Sciatic nerve (tissue), 2 donors: ENCODE measurements around the gene SUMF2. TPM values are rescaled to one million over a fixed set of nuclear protein-coding genes. Genes with fewer than 3 reads are reported as not detected.
"Not testable (repeated sequence)": the region's sequence is repeated elsewhere in the genome, so short reads cannot be mapped to it uniquely, and the experiment has no call there.

Experiments used
- ATAC-seq: fragments of 200-7000 bp; cut with Tn5 transposase; one replicate; pipeline ENCODE4 v1.9.1; 2020; ENCODE audit warnings: mild to moderate bottlenecking, moderate library complexity
- DNase-seq: peaks from one replicate; pipeline ENCODE4 v3.0.0-alpha.2; 2020; ENCODE audit warnings: low spot score
- intact Hi-C: fragments of 100-400 bp; cut with DNase I; formaldehyde crosslinking; loops from one replicate; pipeline ENCODE4 v1.14.2; 2022
- total RNA-seq: library from RNA; stranded (reverse); fragmentation: NEBNext Ultra II Directional; extraction: Animal tissue kit (Norgen Biotek cat#: 25700); gene quantifications from one replicate; pipeline ENCODE4 v1.2.1, GENCODE V29; 2021
- donor health status: DM: no; HTN: no; CAD: no.
- donor health status: DM: no; HTN: no; CAD: no.

SUMF2 gene
- total RNA-seq, 1 donor from 2014 or later, result 86.4 TPM

DNA sequence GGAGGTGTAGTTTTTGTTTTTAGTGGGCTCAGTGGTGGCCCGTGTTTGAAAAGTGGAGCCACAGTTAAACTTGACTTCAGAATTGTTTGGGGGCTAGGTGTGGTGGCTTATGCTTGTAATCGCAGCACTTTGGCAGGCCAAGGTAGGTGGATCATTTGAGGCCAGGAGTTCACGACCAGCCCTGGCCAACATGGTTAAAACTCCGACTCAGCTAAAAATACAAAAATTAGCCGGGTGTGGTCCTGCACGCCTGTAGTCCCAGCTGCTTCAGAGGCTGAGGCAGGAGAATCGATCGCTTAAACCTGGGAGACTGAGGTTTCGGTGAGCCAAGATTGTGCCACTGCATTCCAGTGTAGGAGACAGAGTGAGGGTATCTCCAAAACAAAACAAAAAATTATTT lies 10.7 kb upstream of the SUMF2 start:
- ATAC-seq, result no peak
- intact Hi-C loops, result no loop called here
- DNase-seq, result peak; percentile 21

DNA sequence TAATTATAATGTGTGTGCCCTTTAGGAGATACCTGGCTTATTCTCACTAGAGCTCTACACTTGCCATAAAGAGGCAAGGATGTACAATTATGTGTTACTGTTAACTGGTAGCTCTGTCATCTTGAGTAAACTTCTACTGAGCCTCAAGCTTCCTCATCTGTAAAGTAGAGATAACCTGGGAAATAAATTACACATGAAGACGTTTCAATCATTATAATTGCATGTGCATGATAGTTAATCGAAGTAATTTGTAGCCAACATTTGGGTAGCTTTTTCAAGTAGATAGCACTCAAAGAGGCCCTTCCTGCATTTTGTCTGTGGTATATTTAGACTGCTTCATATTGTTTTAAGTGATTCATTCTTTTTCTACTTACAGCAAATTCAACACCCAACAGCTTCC lies 10.1 kb upstream of the SUMF2 start:
- intact Hi-C loops, result no loop called here
- ATAC-seq (no peak), DNase-seq (no peak)

DNA sequence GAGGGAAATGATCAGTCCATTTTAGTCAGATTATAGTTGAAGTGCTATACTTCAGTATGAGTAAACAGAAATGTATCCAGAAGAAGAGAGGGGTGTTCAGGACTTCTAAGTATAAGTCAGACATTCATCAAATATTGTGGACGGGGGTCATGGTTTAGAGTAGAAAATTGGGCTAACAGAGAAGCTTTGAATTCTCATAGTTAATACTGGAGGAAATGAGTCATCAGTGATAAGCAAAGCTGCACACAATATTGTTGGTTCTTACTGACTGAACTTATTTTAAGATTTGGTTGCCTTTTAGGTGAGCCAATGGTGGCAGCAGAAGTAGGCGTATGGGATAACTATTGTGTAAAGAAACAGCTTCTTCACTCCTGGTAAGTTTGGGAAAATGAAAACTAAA lies 1.7 kb upstream of the SUMF2 start:
- DNase-seq (no peak), ATAC-seq (no peak)
- intact Hi-C loops, result no loop called here

DNA sequence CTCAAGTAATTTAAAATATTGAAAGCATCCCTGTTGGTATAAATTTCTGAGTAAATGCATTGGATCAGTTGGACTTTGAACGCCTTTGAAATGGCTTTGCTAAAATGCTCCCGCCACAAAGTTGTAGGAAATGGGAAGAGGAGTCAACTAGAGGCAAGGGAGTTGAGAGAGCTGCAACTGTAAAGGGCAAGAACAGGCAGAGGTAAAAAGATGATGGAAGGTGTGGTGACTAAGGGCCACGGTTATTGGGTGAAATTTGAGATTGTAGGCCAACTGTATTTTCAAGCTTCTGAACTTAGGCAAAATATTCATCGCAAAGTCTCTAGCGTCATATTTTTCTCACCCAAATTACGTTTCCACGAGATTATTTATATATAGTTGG lies 595 bp upstream of the SUMF2 start:
- ATAC-seq (no peak), DNase-seq (peak; percentile 4)
- intact Hi-C loops, result no loop called here

DNA sequence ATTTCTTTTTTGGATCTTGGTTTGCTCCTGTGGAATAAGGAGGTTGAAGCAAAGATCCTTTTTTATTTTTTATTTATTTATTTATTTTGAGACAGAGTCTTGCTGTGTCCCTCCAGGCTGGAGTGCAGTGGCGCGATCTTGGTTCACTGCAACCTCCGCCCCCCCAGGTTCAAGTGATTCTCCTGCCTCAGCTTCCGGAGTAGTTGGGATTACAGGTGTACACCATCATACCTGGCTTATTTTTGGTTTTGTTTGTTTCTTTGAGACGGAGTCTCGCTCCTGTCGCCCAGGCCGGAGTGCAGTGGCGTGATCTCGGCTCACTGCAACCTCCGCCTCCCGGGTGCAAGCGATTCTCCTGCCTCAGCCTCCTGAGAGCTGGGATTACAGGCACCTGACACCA lies 2.3 kb downstream of the SUMF2 start:
- intact Hi-C loops, ATAC-seq: not testable (repeated sequence)
- DNase-seq, result peak; percentile 49

DNA sequence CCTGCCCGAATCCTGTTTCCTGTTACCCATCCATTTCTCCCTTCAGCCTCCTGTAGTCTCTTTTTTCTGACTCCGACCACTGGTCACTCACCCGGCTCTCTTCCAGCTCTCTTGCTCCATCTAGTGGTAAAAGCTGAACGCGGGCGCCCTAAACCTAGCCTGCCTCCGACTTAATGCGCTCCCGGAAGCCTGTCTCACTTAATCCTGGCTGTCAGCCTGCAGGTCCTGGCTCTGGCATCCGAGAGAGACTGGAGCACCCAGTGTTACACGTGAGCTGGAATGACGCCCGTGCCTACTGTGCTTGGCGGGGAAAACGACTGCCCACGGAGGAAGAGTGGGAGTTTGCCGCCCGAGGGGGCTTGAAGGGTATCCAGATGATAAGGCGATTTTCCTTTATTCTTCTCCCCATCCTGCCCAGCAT lies 10.3 kb downstream of the SUMF2 start:
- DNase-seq, result peak; percentile 89
- intact Hi-C loops, result loop anchor here (10.0 kb wide), 2 partner anchors 70 to 430 kb away; no protein-coding TSS in a partner anchor

DNA sequence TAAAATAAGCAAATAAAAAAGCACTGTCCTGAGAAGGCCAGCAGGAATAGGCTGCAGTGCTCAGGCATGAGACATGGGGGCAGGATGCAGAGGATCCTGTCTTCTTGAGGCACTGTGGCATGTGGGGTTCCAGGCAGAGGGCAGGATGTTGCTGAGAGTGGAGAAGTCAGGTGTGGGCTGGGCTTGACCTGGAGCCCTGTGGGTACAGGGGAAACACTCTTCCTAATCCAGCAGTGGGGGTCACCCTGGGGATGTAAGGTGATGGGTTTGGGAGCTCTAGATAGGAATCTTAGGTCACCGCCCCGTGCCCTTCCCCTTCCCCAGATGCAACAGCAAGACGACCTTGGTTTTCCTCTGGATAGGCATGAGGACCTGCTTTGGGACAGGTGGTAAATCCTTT lies 13.6 kb downstream of the SUMF2 start:
- intact Hi-C loops, result loop anchor here (10.0 kb wide), 2 partner anchors 73 to 433 kb away; no protein-coding TSS in a partner anchor
- DNase-seq (peak; percentile 50), ATAC-seq (no peak)

More for the DNA sequence above, 10.3 kb downstream of the SUMF2 start:
- peak; percentile 93 for ATAC-seq

DNA sequence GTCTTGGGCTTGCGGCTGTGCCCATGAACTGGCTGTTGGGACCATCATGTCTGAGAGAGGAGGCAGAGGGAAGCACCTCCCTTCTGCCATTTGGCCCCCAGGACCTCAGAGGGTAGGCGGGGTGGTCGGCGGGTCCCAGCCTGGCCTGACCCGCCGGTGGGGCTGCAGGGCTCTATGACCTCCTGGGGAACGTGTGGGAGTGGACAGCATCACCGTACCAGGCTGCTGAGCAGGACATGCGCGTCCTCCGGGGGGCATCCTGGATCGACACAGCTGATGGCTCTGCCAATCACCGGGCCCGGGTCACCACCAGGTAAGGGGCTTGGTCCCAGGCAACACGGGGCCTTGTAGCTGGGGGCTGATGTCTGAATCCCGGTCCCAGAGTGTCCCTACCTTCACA lies 14.1 kb downstream of the SUMF2 start:
- intact Hi-C loops, result loop anchor here (10.0 kb wide), 2 partner anchors 73 to 433 kb away; no protein-coding TSS in a partner anchor
- DNase-seq, result peak; percentile 50
- no peak for ATAC-seq

DNA sequence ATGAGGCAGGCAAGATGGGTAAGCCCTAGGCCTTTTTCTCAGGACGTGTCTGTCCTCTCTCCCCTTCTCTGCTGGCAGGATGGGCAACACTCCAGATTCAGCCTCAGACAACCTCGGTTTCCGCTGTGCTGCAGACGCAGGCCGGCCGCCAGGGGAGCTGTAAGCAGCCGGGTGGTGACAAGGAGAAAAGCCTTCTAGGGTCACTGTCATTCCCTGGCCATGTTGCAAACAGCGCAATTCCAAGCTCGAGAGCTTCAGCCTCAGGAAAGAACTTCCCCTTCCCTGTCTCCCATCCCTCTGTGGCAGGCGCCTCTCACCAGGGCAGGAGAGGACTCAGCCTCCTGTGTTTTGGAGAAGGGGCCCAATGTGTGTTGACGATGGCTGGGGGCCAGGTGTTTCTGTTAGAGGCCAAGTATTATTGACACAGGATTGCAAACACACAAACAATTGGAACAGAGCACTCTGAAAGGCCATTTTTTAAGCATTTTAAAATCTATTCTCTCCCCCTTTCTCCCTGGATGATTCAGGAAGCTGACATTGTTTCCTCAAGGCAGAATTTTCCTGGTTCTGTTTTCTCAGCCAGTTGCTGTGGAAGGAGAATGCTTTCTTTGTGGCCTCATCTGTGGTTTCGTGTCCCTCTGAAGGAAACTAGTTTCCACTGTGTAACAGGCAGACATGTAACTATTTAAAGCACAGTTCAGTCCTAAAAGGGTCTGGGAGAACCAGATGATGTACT lies 15.5 kb downstream of the SUMF2 start:
- intact Hi-C loops, result loop anchor here (1.0 to 10.0 kb wide), 3 partner anchors 27 to 435 kb away; partner anchors contain the start of gene CHCHD2
- DNase-seq (peak; percentile 83), ATAC-seq (peak; percentile 85)

DNA sequence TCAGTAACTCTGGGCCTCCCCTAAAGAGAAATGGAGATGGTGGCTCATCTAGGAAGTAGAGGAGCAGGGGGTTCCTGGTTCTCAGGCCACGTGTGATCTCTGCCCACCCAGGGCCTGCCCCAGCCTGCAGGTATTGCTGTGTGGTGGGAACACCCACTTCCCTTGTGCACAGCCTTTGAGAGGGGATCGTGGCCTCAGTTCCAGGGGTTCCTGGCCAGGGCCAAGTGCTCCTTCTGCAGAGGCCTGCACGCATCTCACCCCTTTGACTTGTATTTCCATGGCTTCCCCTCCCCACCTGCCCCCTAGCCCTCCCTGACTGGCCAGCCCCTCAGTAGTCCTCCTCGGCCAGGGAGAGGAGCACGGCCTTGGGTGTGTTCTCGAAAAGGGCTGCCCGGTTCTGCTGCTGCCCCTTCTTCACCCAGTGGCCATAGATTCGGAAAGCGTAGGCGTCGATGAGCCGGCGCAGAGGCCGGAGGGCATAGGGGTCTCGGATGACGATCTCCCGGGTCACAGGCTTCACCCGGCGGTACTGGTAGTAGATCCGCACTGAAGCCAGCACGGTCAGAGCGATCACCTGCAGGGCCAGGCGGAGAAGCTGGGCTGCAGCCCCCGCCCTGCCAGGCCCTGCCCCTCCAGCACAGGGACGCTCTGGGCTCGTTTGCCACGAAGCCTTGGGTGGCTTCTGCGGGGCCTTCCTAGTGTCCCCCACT lies 16.8 kb downstream of the SUMF2 start:
- DNase-seq, ATAC-seq: not testable (repeated sequence)
- intact Hi-C loops, result loop anchor here (1.0 kb wide), 1 partner anchor 25 kb away; the partner anchor contains the start of gene CHCHD2

DNA sequence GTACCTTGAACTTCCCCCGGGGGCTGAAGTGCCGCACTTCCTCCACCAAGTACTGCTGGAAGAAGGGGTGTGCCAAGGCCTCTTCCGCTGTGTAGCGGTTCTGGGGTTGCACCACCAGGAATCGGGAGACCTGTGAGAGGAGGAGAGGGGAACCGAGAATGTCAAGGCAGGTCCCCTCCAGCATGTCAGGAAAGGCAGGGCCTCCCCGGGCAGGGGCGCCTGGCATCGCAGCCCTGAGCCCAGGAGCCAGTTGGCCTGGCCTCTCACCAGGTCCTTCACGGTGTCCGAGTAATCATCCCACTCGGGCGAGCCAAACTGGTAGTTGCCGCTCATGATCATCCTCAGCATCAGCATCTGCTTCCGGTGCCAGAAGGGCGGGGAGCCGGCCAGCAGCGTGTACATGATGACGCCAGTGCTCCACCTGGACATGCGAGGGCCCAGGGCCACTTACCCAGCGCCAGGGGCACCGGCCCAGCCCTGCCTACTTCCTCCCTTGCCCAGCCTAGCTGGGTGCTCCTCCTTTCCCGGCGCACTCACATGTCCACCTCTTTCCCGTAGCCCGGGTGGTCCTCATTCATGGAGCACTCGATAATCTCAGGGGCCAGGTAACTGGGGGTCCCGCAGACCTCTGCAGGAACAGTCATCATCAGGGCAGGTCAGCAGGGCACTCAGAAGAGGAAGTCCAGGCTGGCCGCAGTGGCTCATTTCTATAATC lies 17.7 kb downstream of the SUMF2 start:
- ATAC-seq (no peak), DNase-seq (no peak)
- intact Hi-C loops, result no loop called here

DNA sequence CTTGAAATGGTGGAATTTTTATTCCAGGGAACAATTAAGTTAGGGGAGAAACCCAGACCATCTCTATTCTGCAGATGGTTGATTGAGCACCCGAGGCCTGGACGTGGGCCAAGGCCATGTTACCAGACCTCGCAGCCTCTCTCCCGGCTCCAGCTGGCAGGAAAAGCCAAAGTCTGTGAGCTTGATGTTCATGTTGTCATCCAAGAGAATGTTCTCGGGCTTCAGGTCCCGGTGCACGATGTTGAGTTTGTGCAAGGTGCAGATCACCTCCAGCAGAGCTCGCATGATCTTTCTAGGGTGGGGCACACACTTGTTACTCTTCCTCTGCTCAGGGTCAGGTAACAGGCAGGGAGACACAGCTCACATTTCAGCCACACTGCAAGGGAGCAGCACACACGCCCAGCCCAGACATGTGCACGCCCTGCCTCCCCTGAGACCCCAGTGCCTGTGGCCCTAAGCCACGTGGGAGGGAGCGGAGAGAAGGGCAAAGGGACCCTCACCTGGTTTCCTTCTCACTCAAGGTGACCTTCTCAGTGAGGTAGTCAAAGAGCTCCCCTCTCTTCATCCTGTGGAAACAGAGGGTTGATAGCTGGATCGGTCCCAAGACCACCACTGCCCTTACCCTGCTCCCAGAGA lies 19.2 kb downstream of the SUMF2 start:
- ATAC-seq (no peak), DNase-seq (no peak)
- intact Hi-C loops, result no loop called here

DNA sequence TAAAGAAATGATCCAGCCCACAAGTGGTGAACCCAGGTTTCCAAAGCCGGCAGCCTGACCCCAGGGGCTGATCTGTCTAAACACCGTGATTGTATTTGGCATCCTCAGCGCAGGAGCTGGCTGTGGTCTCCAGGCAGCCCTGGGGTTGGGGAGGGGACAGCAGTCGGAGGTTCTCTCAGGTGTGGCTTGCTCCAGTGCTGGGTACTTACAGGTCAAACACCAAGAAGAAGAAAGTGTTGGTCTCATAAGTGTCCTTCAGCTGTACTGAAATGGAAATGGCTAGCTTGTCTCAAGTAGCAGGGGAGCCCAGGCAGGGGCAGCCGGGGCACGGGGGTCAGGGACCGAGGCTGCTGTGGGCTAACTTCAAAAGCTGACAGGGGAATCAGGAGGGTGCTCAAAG lies 22.7 kb downstream of the SUMF2 start:
- intact Hi-C loops, result no loop called here

DNA sequence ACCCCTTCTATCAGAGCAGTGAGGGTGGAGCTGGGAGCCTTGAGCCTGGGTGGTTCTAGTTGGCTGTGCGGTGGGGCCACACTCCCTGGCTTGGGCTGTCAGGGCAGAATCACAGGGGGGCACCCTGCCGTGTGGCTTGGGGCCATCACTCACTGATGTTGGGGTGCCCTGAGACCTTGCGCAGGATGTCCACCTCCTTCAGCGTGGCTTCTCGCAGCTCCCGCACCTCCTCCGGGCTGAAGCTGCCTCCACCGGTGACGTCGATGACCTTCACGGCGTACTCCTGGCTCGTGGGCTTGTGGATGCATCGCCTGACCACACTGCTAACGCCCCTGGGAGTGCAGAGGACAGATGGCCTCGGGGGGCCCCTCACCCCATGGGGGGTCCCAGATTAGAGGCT lies 23.4 kb downstream of the SUMF2 start:
- intact Hi-C loops, result no loop called here
- no peak for ATAC-seq
- DNase-seq, result no peak

More for the DNA sequence above, 22.7 kb downstream of the SUMF2 start:
- no peak for DNase-seq
- ATAC-seq, result no peak

DNA sequence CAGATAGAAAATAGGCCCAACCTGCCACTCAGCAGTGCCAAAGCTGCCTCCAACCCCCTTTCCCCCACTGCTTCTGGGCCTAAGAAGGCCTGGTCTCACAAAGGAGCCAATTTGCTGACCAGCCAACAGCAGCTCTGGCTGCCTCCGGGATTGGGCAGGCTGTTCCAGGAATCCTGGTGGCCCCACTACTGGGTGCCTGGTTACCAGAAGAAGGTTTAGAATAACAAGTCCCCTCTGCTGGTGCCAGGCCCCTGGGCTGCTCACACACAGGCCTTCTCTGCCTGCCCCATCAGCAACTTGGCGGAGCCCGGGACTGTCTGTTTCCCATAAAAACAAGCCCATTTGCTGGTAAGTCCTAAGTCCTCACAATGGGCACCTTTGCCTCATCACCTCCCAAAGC lies 27.5 kb downstream of the SUMF2 start:
- peak; percentile 66 for ATAC-seq
- DNase-seq, result no peak

DNA sequence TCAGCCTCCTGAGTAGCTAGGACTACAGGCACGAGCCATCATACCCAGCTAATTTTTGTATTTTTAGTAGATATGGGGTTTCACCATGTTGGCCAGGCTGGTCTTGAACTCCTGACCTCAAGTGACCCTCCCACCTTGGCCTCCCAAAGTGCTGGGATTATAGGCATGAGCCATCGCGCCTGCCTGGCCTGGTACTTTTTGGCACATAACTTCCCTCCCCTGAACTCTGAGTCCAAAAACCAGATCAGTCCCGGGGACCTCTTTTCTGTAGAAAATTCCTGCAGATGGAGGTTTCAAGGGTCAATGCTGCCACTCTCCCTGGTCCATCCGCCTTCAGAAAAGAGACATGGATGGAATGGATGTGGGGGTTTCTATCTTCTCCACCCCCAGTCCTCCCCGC lies 28.3 kb downstream of the SUMF2 start:
- DNase-seq, intact Hi-C loops: not testable (repeated sequence)
- ATAC-seq, result peak; percentile 17

More for the DNA sequence above, 27.5 kb downstream of the SUMF2 start:
- intact Hi-C loops, result no loop called here

DNA sequence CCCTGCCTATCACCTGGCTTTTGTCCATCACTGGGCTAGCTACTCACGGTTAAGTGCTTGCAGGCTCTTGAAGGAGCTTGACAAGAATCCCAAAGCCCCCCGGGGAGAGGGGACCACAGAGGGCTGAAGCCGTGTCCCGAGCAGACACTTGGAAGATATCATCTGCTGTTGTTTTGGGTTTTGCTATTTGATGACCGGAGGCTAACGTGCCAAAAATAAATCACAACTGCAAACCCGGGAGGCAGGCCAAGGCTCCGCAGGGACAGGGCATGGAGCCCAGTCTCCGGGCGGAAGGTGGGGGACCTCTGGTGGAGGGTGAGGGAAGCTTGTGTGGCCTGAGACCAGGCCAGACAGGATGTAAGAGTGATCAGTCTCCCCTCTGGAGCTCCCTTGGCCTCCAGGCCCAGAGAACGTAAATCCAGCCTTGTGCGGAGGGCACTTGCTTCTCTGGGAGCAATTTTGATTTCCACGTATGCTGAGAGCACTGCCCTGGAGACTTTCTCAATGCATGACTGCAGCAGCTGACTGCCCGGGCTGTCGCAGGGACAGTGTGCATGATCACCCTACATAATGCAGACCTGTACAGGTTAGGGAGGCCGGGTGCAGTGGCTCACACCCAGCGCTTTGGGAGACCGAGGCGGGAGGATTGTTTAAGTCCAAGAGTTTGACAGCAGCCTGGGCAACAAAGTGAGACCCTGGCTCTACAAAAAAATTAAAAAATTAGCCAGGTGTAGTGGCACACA lies 28.9 kb downstream of the SUMF2 start, which contains the start of gene PHKG1:
Gene PHKG1, minus strand, starts transcription at position 164 of the 743 bp plus-strand sequence. CDS start 4,011 bp downstream, outside the sequence.
- peak; percentile 94 for ATAC-seq
- intact Hi-C loops, result no loop called here

DNA sequence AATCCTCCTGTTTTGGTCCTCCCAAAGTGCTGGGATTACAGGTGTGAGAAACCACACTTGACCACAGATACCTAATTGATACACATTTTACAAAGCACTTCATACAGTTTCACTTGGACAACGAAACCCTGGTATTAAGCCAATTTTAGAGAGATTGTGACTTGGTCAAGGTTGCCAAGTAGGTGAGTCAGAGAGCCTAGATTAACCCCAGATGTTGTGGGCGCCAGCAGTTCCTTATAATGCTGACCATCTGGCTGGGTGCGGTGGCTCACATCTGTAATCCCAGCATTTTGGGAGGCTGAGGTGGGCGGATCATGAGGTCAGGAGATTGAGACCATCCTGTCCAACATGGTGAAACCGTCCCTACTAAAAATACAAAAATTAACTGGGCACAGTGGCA lies 33.6 kb downstream of the SUMF2 start:
- peak; percentile 79 for ATAC-seq
- intact Hi-C loops, result no loop called here
- DNase-seq, result no peak

More for the DNA sequence above, 28.9 kb downstream of the SUMF2 start, which contains the start of gene PHKG1:
- DNase-seq, result peak; percentile 85
